Karpas-422 (cell line): ENCODE measurements around the gene EXPH5. TPM values are rescaled to one million over a fixed set of nuclear protein-coding genes. Genes with fewer than 3 reads are reported as not detected.
A peak's percentile ranks its signal among the peaks of the same experiment; 100 is the strongest.

Source experiments
- DNase-seq: peaks from one replicate; pipeline ENCODE4 v3.0.0-alpha.2; 2015
- H2AFZ ChIP-seq: fragments of 200-600 bp; sonication (generic); 2 replicates; pipeline ENCODE4 v1.6.1; 2014; ENCODE audit warnings: antibody characterized with exemption, low read length, mixed read lengths
- H3K27ac ChIP-seq: fragments of 200-600 bp; sonication (generic); 2 replicates; pipeline ENCODE4 v1.5.1; 2014; ENCODE audit warnings: mild to moderate bottlenecking, low read length, moderate library complexity
- H3K27me3 ChIP-seq: fragments of 200-600 bp; sonication (generic); 2 replicates; pipeline ENCODE4 v1.6.1; 2014; ENCODE audit warnings: low read length, mixed read lengths
- H3K36me3 ChIP-seq: fragments of 200-600 bp; sonication (generic); 2 replicates; pipeline ENCODE4 v1.6.1; 2014; ENCODE audit warnings: low read length, mixed read lengths; ENCODE audit not compliant: insufficient read depth
- H3K4me1 ChIP-seq: fragments of 200-600 bp; sonication (generic); 2 replicates; pipeline ENCODE4 v1.6.1; 2014; ENCODE audit warnings: mild to moderate bottlenecking, low read length, mixed read lengths
- H3K4me2 ChIP-seq: fragments of 200-600 bp; sonication (generic); 2 replicates; pipeline ENCODE4 v1.6.1; 2014; ENCODE audit warnings: low read length, low read depth, mild to moderate bottlenecking; ENCODE audit not compliant: poor library complexity, severe bottlenecking
- H3K4me3 ChIP-seq: fragments of 200-600 bp; sonication (generic); 2 replicates; pipeline ENCODE4 v1.5.1; 2014; ENCODE audit warnings: mild to moderate bottlenecking, antibody characterized with exemption, low read length, mixed read lengths
- H3K79me2 ChIP-seq: fragments of 200-600 bp; sonication (generic); 2 replicates; pipeline ENCODE4 v1.6.1; 2014; ENCODE audit warnings: mild to moderate bottlenecking, low read length, mixed read lengths
- H3K9ac ChIP-seq: fragments of 200-600 bp; sonication (generic); 2 replicates; pipeline ENCODE4 v1.6.0; 2014; ENCODE audit warnings: low read length
- H3K9me2 ChIP-seq: fragments of 200-600 bp; sonication (generic), shearing (Covaris generic); replicated peaks from 2 replicates; pipeline ENCODE4 v1.6.0; 2014; ENCODE audit warnings: mild to moderate bottlenecking, low read length, moderate library complexity; ENCODE audit not compliant: insufficient read depth
- H3K9me3 ChIP-seq: fragments of 300-700, 200-600 bp; sonication (generic); 2 replicates; pipeline ENCODE4 v1.6.1; 2014; ENCODE audit warnings: low read length, mixed read lengths
- H4K20me1 ChIP-seq: fragments of 200-600 bp; sonication (generic); 2 replicates; pipeline ENCODE4 v1.6.1; 2014; ENCODE audit warnings: mild to moderate bottlenecking, antibody characterized with exemption, low read length, low read depth; ENCODE audit not compliant: insufficient read depth
- total RNA-seq: library from RNA; depleted of rRNA; stranded (reverse); fragments of >200 nt; shearing (Covaris generic); gene quantifications from 2 replicates; pipeline ENCODE4 v1.2.3, GENCODE V29; 2014; ENCODE audit warnings: low replicate concordance

The EXPH5 gene
- total RNA-seq, 1 experiment from 2014 or later, result not detected

- no peak overlapping the region for H3K9ac ChIP-seq
- H3K36me3 ChIP-seq, result no peaks in the 10 kb centered on the region
- H3K9me3 ChIP-seq, result no peaks in the 10 kb centered on the region
- no peak overlapping the region for H3K27ac ChIP-seq
- H3K4me1 ChIP-seq, result peaks cover 11% of the 10 kb centered on the region
- no peak overlapping the region for H2AFZ ChIP-seq
- no peak overlapping the region for H3K4me2 ChIP-seq
- no peak overlapping the region for H3K4me3 ChIP-seq
- H4K20me1 ChIP-seq, result no peaks in the 10 kb centered on the region
- H3K79me2 ChIP-seq, result no peaks in the 10 kb centered on the region
- no peaks in the 10 kb centered on the region; the same call in 1 of the 2 replicates for H3K27me3 ChIP-seq
- H3K9me2 ChIP-seq, result no peaks in the 10 kb centered on the region
- DNase-seq, result no peak
Observed at GRCh38 chr11:108597736-108598355, 4.3 kb upstream of the EXPH5 start.

DNA sequence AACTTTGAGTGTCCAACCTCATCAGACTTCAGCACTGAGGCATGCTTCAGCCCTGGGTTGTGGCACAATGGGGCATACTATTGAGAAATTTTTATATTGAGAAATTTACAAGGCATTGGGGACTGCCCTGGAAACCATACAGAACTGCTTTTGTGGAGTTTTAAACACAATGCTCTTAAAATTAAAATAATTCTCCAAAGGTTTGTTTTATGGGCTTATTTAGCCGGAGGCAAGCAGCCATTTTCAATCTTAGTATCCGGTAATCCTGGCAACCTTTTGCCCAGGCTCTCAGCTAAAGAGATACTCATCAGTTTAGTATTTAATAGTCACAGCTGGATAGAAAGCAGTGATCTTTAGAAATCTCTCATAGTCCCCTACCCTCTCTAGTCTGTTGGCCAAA is 3.1 kb upstream of the EXPH5 start:
- Histone ChIP-seq H4K20me1 (no peaks in the 10 kb centered on the region), H2AFZ (no peak overlapping the region), H3K36me3 (no peaks in the 10 kb centered on the region), H3K9me3 (no peaks in the 10 kb centered on the region), H3K4me1 (peaks cover 16% of the 10 kb centered on the region), H3K4me2 (no peak overlapping the region), H3K9me2 (no peaks in the 10 kb centered on the region), H3K4me3 (no peak overlapping the region), H3K27me3 (peaks cover 9% of the 10 kb centered on the region; the same call in 1 of the 2 replicates), H3K27ac (no peak overlapping the region), H3K79me2 (no peaks in the 10 kb centered on the region), H3K9ac (no peak overlapping the region)
- no peak for DNase-seq

GRCh38 chr11:108593923-108594434 is 411 bp upstream of the EXPH5 start:
- no peaks in the 10 kb centered on the region for H4K20me1 ChIP-seq
- peaks cover 16% of the 10 kb centered on the region for H3K4me1 ChIP-seq
- H3K36me3 ChIP-seq, result no peaks in the 10 kb centered on the region
- H3K9me2 ChIP-seq, result no peaks in the 10 kb centered on the region
- H3K9ac ChIP-seq, result no peak overlapping the region
- peak overlapping the region; percentile 73; the same call in 1 of the 2 replicates for H3K4me3 ChIP-seq
- H3K27ac ChIP-seq, result no peak overlapping the region
- no peaks in the 10 kb centered on the region for H3K79me2 ChIP-seq
- DNase-seq, result no peak
- H3K4me2 ChIP-seq, result peak overlapping the region; percentile 85
- H3K27me3 ChIP-seq, result peaks cover 9% of the 10 kb centered on the region; the same call in 1 of the 2 replicates
- 0 out of 2 replicates have a peak overlapping the region, but pooled peaks have one; percentile 71 for H2AFZ ChIP-seq
- H3K9me3 ChIP-seq, result no peaks in the 10 kb centered on the region

DNA sequence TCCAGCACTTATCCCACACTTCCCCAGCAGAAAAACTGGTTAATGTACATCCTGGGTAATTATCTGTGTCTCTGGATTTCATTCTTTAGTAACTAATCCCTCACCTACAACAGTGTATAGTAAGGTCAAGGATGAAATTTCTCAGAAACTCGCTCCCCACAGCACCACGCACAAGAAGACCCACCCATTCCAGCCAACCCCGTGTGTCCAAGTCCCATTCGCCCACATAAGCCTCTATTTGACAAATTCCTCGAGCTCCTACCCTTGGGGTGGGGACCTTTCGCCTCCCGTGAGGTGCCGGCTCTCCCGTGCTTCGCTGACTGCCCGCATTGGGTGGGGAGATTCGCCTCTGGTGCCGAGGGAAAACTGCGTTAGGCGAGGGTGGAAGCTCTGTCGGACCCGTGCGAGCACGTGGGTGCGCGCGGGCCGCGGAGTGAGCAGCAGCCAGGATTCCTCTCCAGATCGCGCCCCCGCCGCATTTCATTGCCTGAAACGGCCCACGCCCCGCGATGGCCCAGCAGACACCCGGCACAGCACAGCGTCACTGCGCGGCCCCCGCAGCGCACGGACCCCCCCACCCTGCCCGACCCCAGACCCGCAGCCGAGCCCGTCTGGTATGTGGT is 866 bp downstream of the EXPH5 start:
- H3K4me1 ChIP-seq, result peaks cover 16% of the 10 kb centered on the region
- peak overlapping the region; percentile 71 for H2AFZ ChIP-seq
- H3K4me3 ChIP-seq, result peak overlapping the region; percentile 73
- H3K9me2 ChIP-seq, result no peaks in the 10 kb centered on the region
- H3K27ac ChIP-seq, result no peak overlapping the region
- peaks cover 9% of the 10 kb centered on the region; the same call in 1 of the 2 replicates for H3K27me3 ChIP-seq
- no peaks in the 10 kb centered on the region for H4K20me1 ChIP-seq
- no peak for DNase-seq
- no peaks in the 10 kb centered on the region for H3K36me3 ChIP-seq
- peak overlapping the region; percentile 85 for H3K4me2 ChIP-seq
- peak overlapping the region; percentile 58 for H3K9ac ChIP-seq
- no peaks in the 10 kb centered on the region for H3K9me3 ChIP-seq
- no peaks in the 10 kb centered on the region for H3K79me2 ChIP-seq

DNA sequence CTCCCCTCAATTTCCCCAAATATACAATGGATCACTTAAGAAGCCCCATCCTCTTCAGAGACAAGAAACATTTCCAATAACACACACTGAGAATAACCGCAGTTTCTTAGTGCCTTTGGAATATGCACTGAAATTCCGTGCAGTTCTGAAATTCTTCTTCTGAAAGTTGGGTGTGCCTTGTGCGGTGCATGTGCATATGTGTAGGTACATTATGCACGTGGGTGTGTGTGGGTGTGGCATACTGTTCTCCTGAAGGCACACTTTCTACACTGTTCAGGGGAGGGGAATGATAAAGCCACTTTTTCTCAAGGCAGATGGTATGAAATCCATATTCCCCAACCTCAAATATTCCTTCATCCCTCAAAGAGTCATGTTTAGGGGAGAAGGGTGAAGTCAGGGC is 1.7 kb downstream of the EXPH5 start:
- no peak overlapping the region for H2AFZ ChIP-seq
- peaks cover 16% of the 10 kb centered on the region for H3K4me1 ChIP-seq
- no peak overlapping the region for H3K4me2 ChIP-seq
- H3K36me3 ChIP-seq, result no peaks in the 10 kb centered on the region
- no peaks in the 10 kb centered on the region for H4K20me1 ChIP-seq
- DNase-seq, result no peak
- H3K27ac ChIP-seq, result no peak overlapping the region
- no peaks in the 10 kb centered on the region for H3K9me2 ChIP-seq
- H3K79me2 ChIP-seq, result no peaks in the 10 kb centered on the region
- no peak overlapping the region for H3K9ac ChIP-seq
- H3K27me3 ChIP-seq, result peaks cover 9% of the 10 kb centered on the region; the same call in 1 of the 2 replicates
- H3K4me3 ChIP-seq, result no peak overlapping the region
- H3K9me3 ChIP-seq, result no peaks in the 10 kb centered on the region

GRCh38 chr11:108589136-108589535 is 4.4 kb downstream of the EXPH5 start:
- no peak overlapping the region for H3K27ac ChIP-seq
- H3K79me2 ChIP-seq, result no peaks in the 10 kb centered on the region
- H3K4me1 ChIP-seq, result peaks cover 16% of the 10 kb centered on the region
- DNase-seq, result no peak
- H3K9me2 ChIP-seq, result no peaks in the 10 kb centered on the region
- H3K27me3 ChIP-seq, result peaks cover 9% of the 10 kb centered on the region; the same call in 1 of the 2 replicates
- no peaks in the 10 kb centered on the region for H4K20me1 ChIP-seq
- no peak overlapping the region for H3K9ac ChIP-seq
- no peaks in the 10 kb centered on the region for H3K9me3 ChIP-seq
- H3K4me2 ChIP-seq, result no peak overlapping the region
- no peak overlapping the region for H3K4me3 ChIP-seq
- H3K36me3 ChIP-seq, result no peaks in the 10 kb centered on the region
- H2AFZ ChIP-seq, result no peak overlapping the region

DNA sequence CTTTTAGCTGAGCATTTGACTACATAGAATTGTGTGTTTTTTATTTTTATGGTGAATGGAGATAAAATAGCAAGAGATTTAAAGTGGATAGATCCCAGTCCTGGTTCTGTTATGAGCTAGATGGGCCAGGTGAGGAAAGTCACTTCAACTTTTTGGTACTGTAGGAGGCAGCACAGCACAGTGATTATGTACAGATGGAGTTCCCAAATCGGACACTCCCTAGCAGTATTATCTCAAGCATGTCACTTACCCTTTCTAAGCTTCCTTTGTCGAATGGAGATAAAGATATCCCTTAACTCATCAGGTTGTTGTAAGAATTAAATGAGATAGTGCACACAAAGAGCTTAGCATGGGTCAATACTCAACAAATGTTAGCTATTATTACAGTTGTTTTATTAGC is 5.3 kb downstream of the EXPH5 start:
- H4K20me1 ChIP-seq, result no peaks in the 10 kb centered on the region
- H3K4me3 ChIP-seq, result no peak overlapping the region
- H3K36me3 ChIP-seq, result no peaks in the 10 kb centered on the region
- H3K79me2 ChIP-seq, result no peaks in the 10 kb centered on the region
- DNase-seq, result peak; percentile 60
- no peaks in the 10 kb centered on the region for H3K9me3 ChIP-seq
- H3K27ac ChIP-seq, result no peak overlapping the region
- no peak overlapping the region for H2AFZ ChIP-seq
- H3K9me2 ChIP-seq, result no peaks in the 10 kb centered on the region
- H3K4me1 ChIP-seq, result peaks cover 9% of the 10 kb centered on the region
- H3K4me2 ChIP-seq, result no peak overlapping the region
- peaks cover 9% of the 10 kb centered on the region; the same call in 1 of the 2 replicates for H3K27me3 ChIP-seq
- H3K9ac ChIP-seq, result no peak overlapping the region

DNA sequence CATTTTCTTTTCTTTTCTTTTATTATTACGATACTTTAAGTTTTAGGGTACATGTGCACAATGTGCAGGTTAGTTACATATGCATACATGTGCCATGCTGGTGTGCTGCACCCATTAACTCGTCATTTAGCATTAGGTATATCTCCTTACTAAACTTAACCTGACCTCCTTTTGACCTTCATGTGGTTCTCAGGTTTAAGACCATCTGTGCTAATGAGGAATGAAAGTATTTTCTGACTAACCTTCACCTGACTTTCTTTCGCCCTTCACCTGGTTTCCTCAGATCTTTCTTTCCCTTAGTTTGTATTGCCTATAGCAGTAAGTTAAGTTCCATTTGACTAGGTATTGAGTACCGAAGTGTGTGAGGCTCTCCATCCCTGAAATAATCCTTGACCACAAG is 6.5 kb downstream of the EXPH5 start:
- Histone ChIP-seq H3K4me2 (no peak overlapping the region), H3K27me3 (peaks cover 3% of the 10 kb centered on the region; the same call in 1 of the 2 replicates), H2AFZ (no peak overlapping the region), H4K20me1 (no peaks in the 10 kb centered on the region), H3K36me3 (no peaks in the 10 kb centered on the region), H3K4me1 (no peaks in the 10 kb centered on the region), H3K9ac (no peak overlapping the region), H3K9me3 (no peaks in the 10 kb centered on the region), H3K9me2 (no peaks in the 10 kb centered on the region), H3K79me2 (no peaks in the 10 kb centered on the region), H3K4me3 (no peak overlapping the region), H3K27ac (no peak overlapping the region)
- DNase-seq, result no peak
